Trophoblast cell (in vitro differentiated cells and primary cell): Measurements from ENCODE around the gene OR7D2.

Experiments
- DNase-seq, 2 donors: peaks; one replicate each; pipeline ENCODE4 v3.0.0-alpha.2; 2016
- H2AFZ ChIP-seq: 2 replicates; pipeline ENCODE4 v1.6.1; 2013; ENCODE audit warnings: low read length, moderate library complexity, mild to moderate bottlenecking; ENCODE audit not compliant: insufficient read depth, poor library complexity
- H2AK5ac ChIP-seq: 2 replicates; pipeline ENCODE4 v1.6.1; 2013; ENCODE audit warnings: mild to moderate bottlenecking, low read length
- H2BK120ac ChIP-seq: 2 replicates; pipeline ENCODE4 v1.6.1; 2013; ENCODE audit warnings: low read length, mild to moderate bottlenecking, moderate library complexity; ENCODE audit not compliant: insufficient read depth, poor library complexity
- H2BK12ac ChIP-seq: 2 replicates; pipeline ENCODE4 v1.6.1; 2013; ENCODE audit warnings: mild to moderate bottlenecking, low read length, moderate library complexity
- H2BK5ac ChIP-seq: 2 replicates; pipeline ENCODE4 v1.6.1; 2013; ENCODE audit warnings: low read length, low read depth, moderate library complexity, mild to moderate bottlenecking; ENCODE audit not compliant: poor library complexity
- H3K14ac ChIP-seq: 2 replicates; pipeline ENCODE4 v1.6.1; 2013; ENCODE audit warnings: mild to moderate bottlenecking, low read length
- H3K18ac ChIP-seq: 2 replicates; pipeline ENCODE4 v1.6.1; 2013; ENCODE audit warnings: mild to moderate bottlenecking, low read length
- H3K23ac ChIP-seq: 2 replicates; pipeline ENCODE4 v1.6.1; 2013; ENCODE audit warnings: low read length
- H3K27ac ChIP-seq: 2 replicates; pipeline ENCODE4 v1.5.1; 2013; ENCODE audit warnings: low read depth, mild to moderate bottlenecking, inconsistent platforms, low read length, moderate library complexity
- H3K27me3 ChIP-seq: 2 replicates; pipeline ENCODE4 v1.6.1; 2013; ENCODE audit warnings: inconsistent platforms, mild to moderate bottlenecking, low read length, moderate library complexity; ENCODE audit not compliant: insufficient read depth
- H3K36me3 ChIP-seq, 2 experiments: 1 replicate in 1 of 2; 2 replicates in 1 of 2; pipeline ENCODE4 v1.6.1; 2013; ENCODE audit warnings: low read length in 2 of 2, mild to moderate bottlenecking in 2 of 2, moderate library complexity in 1 of 2; ENCODE audit not compliant: insufficient read depth in 2 of 2, control insufficient read depth in 1 of 2
- H3K4ac ChIP-seq: 2 replicates; pipeline ENCODE4 v1.6.1; 2013; ENCODE audit warnings: low read depth, mild to moderate bottlenecking, low read length, moderate library complexity
- H3K4me1 ChIP-seq, 2 experiments: 1 replicate in 1 of 2; 2 replicates in 1 of 2; pipeline ENCODE4 v1.6.1; 2013; ENCODE audit warnings: low read length in 2 of 2, mild to moderate bottlenecking in 2 of 2, moderate library complexity in 1 of 2; ENCODE audit not compliant: insufficient read depth in 2 of 2, control insufficient read depth in 1 of 2
- H3K4me2 ChIP-seq: 2 replicates; pipeline ENCODE4 v1.6.1; 2013; ENCODE audit warnings: inconsistent platforms, mild to moderate bottlenecking, low read length, moderate library complexity
- H3K4me3 ChIP-seq: 2 replicates; pipeline ENCODE4 v1.5.1; 2013; ENCODE audit warnings: mild to moderate bottlenecking, low read depth, low read length, inconsistent platforms
- H3K79me1 ChIP-seq: one replicate; pipeline ENCODE4 v1.6.1; 2013; ENCODE audit warnings: low read length
- H3K79me2 ChIP-seq: 2 replicates; pipeline ENCODE4 v1.6.1; 2013; ENCODE audit warnings: low read length, mild to moderate bottlenecking; ENCODE audit not compliant: control insufficient read depth, insufficient read depth, poor library complexity
- H3K9ac ChIP-seq: 2 replicates; pipeline ENCODE4 v1.6.1; 2013; ENCODE audit warnings: mild to moderate bottlenecking, low read length
- H3K9me3 ChIP-seq: 2 replicates; pipeline ENCODE4 v1.6.1; 2013; ENCODE audit warnings: low read depth, mild to moderate bottlenecking, control low read depth, inconsistent platforms, low read length; ENCODE audit not compliant: insufficient read depth
- H4K12ac ChIP-seq: 2 replicates; pipeline ENCODE4 v1.6.1; 2013; ENCODE audit warnings: low read depth, mild to moderate bottlenecking, low read length, moderate library complexity
- H4K8ac ChIP-seq: 2 replicates; pipeline ENCODE4 v1.6.1; 2013; ENCODE audit warnings: low read depth, mild to moderate bottlenecking, low read length, moderate library complexity
- H4K91ac ChIP-seq: one replicate; pipeline ENCODE4 v1.6.1; 2013; ENCODE audit warnings: low read depth, mild to moderate bottlenecking, low read length, moderate library complexity
- WGBS: extraction: QIAGEN DNeasy Blood & Tissue Kit; methylation state at CpG from one replicate; pipeline ENCODE4 v1.1.7; 2013; ENCODE audit warnings: missing lambda C conversion rate; ENCODE audit not compliant: insufficient read length, insufficient coverage; ENCODE audit errors: extremely low coverage; 5-methylcytosine and 5-hydroxymethylcytosine counted together

The OR7D2 gene

GRCh38 chr19:9166846-9167245 lies 11.9 kb upstream of the OR7D2 start:
- Histone ChIP-seq H3K23ac (no peak overlapping the region), H2BK120ac (no peak overlapping the region), H4K91ac (no peak overlapping the region), H3K14ac (no peak overlapping the region), H4K8ac (no peak overlapping the region), H4K12ac (no peak overlapping the region), H3K4me3 (no peak overlapping the region), H3K9me3 (no peaks in the 10 kb centered on the region), H2BK5ac (no peak overlapping the region), H2BK12ac (no peak overlapping the region), H3K79me2 (no peaks in the 10 kb centered on the region), H2AFZ (no peak overlapping the region), H3K27me3 (no peaks in the 10 kb centered on the region), H3K4me1 (no peaks in the 10 kb centered on the region), H3K9ac (no peak overlapping the region), H3K4me2 (no peak overlapping the region), H3K36me3 (peaks cover 14 to 20% of the 10 kb centered on the region in 2 experiments), H3K18ac (no peak overlapping the region), H2AK5ac (no peak overlapping the region), H3K4ac (no peak overlapping the region), H3K27ac (no peak overlapping the region), H3K79me1 (no peaks in the 10 kb centered on the region)
- no peak for DNase-seq
- WGBS, result no CpG with 5 or more reads among the region's 4 CpGs

GRCh38 chr19:9171393-9171991 lies 7.3 kb upstream of the OR7D2 start:
- no peak overlapping the region for H4K12ac ChIP-seq
- no peak overlapping the region for H3K4me2 ChIP-seq
- no peak overlapping the region for H2BK120ac ChIP-seq
- no peak overlapping the region for H4K8ac ChIP-seq
- no peak overlapping the region for H2AFZ ChIP-seq
- H3K9me3 ChIP-seq, result peaks cover 5% of the 10 kb centered on the region
- no peak overlapping the region for H2BK5ac ChIP-seq
- H3K79me1 ChIP-seq, result no peaks in the 10 kb centered on the region
- H3K36me3 ChIP-seq, result no peaks in the 10 kb centered on the region
- no peak overlapping the region for H3K9ac ChIP-seq
- H3K27me3 ChIP-seq, result no peaks in the 10 kb centered on the region
- no peak overlapping the region for H3K23ac ChIP-seq
- H3K27ac ChIP-seq, result no peak overlapping the region
- no peak overlapping the region for H3K18ac ChIP-seq
- no peaks in the 10 kb centered on the region for H3K4me1 ChIP-seq
- no CpG with 5 or more reads among the region's 6 CpGs for WGBS
- no peak for DNase-seq
- no peak overlapping the region for H3K14ac ChIP-seq
- H3K4me3 ChIP-seq, result no peak overlapping the region
- H4K91ac ChIP-seq, result no peak overlapping the region
- no peaks in the 10 kb centered on the region for H3K79me2 ChIP-seq
- no peak overlapping the region for H2BK12ac ChIP-seq
- H3K4ac ChIP-seq, result no peak overlapping the region
- H2AK5ac ChIP-seq, result no peak overlapping the region

- H4K91ac ChIP-seq, result no peak overlapping the region
- H2BK12ac ChIP-seq, result no peak overlapping the region
- H3K36me3 ChIP-seq, result no peaks in the 10 kb centered on the region
- H3K4me1 ChIP-seq, result no peaks in the 10 kb centered on the region
- H3K4ac ChIP-seq, result no peak overlapping the region
- H3K9me3 ChIP-seq, result peaks cover 6% of the 10 kb centered on the region
- H3K79me2 ChIP-seq, result no peaks in the 10 kb centered on the region
- no peak overlapping the region for H3K4me2 ChIP-seq
- no peak overlapping the region for H4K12ac ChIP-seq
- no peak for DNase-seq
- no peak overlapping the region for H3K9ac ChIP-seq
- H3K23ac ChIP-seq, result no peak overlapping the region
- no CpG with 5 or more reads among the region's 5 CpGs for WGBS
- H3K18ac ChIP-seq, result no peak overlapping the region
- H3K27me3 ChIP-seq, result no peaks in the 10 kb centered on the region
- no peak overlapping the region for H3K14ac ChIP-seq
- H2BK120ac ChIP-seq, result no peak overlapping the region
- no peak overlapping the region for H2BK5ac ChIP-seq
- H2AK5ac ChIP-seq, result no peak overlapping the region
- H3K4me3 ChIP-seq, result no peak overlapping the region
- no peak overlapping the region for H2AFZ ChIP-seq
- no peak overlapping the region for H4K8ac ChIP-seq
- no peaks in the 10 kb centered on the region for H3K79me1 ChIP-seq
- no peak overlapping the region for H3K27ac ChIP-seq
Observed at GRCh38 chr19:9175326-9175725, 3.5 kb upstream of the OR7D2 start.

GRCh38 chr19:9183000-9183399 lies 4.2 kb downstream of the OR7D2 start:
- Histone ChIP-seq H2BK5ac (no peak overlapping the region), H3K27ac (no peak overlapping the region), H2AK5ac (no peak overlapping the region), H3K14ac (no peak overlapping the region), H2BK120ac (no peak overlapping the region), H3K9ac (no peak overlapping the region), H4K12ac (no peak overlapping the region), H3K9me3 (peaks cover 10% of the 10 kb centered on the region), H2BK12ac (no peak overlapping the region), H3K23ac (no peak overlapping the region), H3K4me1 (no peaks in the 10 kb centered on the region), H3K4me3 (no peak overlapping the region), H3K79me1 (no peaks in the 10 kb centered on the region), H3K27me3 (no peaks in the 10 kb centered on the region), H4K91ac (no peak overlapping the region), H2AFZ (no peak overlapping the region), H3K36me3 (no peaks in the 10 kb centered on the region), H4K8ac (no peak overlapping the region), H3K79me2 (no peaks in the 10 kb centered on the region), H3K4me2 (no peak overlapping the region), H3K18ac (no peak overlapping the region), H3K4ac (no peak overlapping the region)
- DNase-seq, result no peak
- WGBS, result no CpG with 5 or more reads among the region's 17 CpGs
